GM12891 (cell line): ENCODE measurements around the gene CTSW.

Experiments used
- POLR2A ChIP-seq: IDR thresholded peaks from 2 replicates; pipeline ENCODE4 v1.6.1; 2011; ENCODE audit warnings: low read depth, low read length, control low read depth
- POLR2AphosphoS5 ChIP-seq: IDR thresholded peaks from 2 replicates; pipeline ENCODE4 v1.6.1; 2011; ENCODE audit warnings: low read depth, low read length, control low read depth

- TF ChIP-seq POLR2A (no peak; the same call in 1 of the 2 replicates), POLR2AphosphoS5 (no peak)
Observed at GRCh38 chr11:65854852-65855837, 24.5 kb upstream of the CTSW start.
